HEK293 (cell line): ENCODE measurements around the gene RHBDD1.

ENCODE experiments used
- CTCF ChIA-PET: fragments of 350-600 bp; formaldehyde crosslinking; extraction: SDS; loops from one replicate; lab custom pipeline; 2021; ENCODE audit warnings: antibody characterized with exemption; lab: Yijun Ruan, JAX
- POLR2A ChIA-PET: fragments of 300-600 bp; formaldehyde crosslinking; extraction: SDS; loops from one replicate; lab custom pipeline; 2020; ENCODE audit warnings: antibody characterized with exemption, inconsistent platforms; lab: Yijun Ruan, JAX
- H3K27ac ChIP-seq: fragments of 200-500 bp; sonication (Bioruptor generic); 2 replicates; pipeline ENCODE4 v1.5.1; 2014; ENCODE audit warnings: low read depth, low read length, control low read depth, inconsistent platforms; ENCODE audit errors: extremely low read depth
- H3K36me3 ChIP-seq, 2 experiments: fragments of 200-500 bp in 1 of 2; sonication (Bioruptor generic) in 1 of 2; 1 replicate in 1 of 2; 2 replicates in 1 of 2; pipeline ENCODE4 v1.5.1; 2014 to 2017; ENCODE audit warnings: inconsistent platforms in 2 of 2, low read length in 2 of 2; ENCODE audit not compliant: control insufficient read depth in 2 of 2, insufficient read depth in 1 of 2
- H3K4me1 ChIP-seq: fragments of 200-500 bp; sonication (Bioruptor generic); 2 replicates; pipeline ENCODE4 v1.5.1; 2014; ENCODE audit warnings: mild to moderate bottlenecking, low read length, inconsistent platforms; ENCODE audit not compliant: control insufficient read depth, insufficient read depth
- H3K4me3 ChIP-seq: 2 replicates; pipeline ENCODE4 v1.5.1; 2011; ENCODE audit warnings: low read depth, mild to moderate bottlenecking, control low read depth, low read length, moderate library complexity
- H3K9me3 ChIP-seq: fragments of 200-500 bp; sonication (Bioruptor generic); 2 replicates; pipeline ENCODE4 v1.5.1; 2014; ENCODE audit warnings: low read depth, low read length, inconsistent platforms; ENCODE audit not compliant: control insufficient read depth, insufficient read depth
- GLIS2 ChIP-seq: fragments of 450-650 bp; formaldehyde crosslinking; IDR thresholded peaks from 2 replicates; pipeline ENCODE4 v1.5.1; 2016; ENCODE audit warnings: missing biosample characterization, missing genetic modification characterization
- HIC1 ChIP-seq: fragments of 450-650 bp; formaldehyde crosslinking; IDR thresholded peaks from 2 replicates; pipeline ENCODE4 v1.5.1; 2016; ENCODE audit warnings: missing biosample characterization, missing genetic modification characterization
- IKZF3 ChIP-seq: fragments of 450-650 bp; IDR thresholded peaks from 2 replicates; pipeline ENCODE4 v1.5.0; 2018; ENCODE audit warnings: missing biosample characterization, mild to moderate bottlenecking, missing genetic modification characterization, moderate library complexity
- KLF7 ChIP-seq: fragments of 450-650 bp; formaldehyde crosslinking; IDR thresholded peaks from 2 replicates; pipeline ENCODE4 v1.5.1; 2016; ENCODE audit warnings: missing biosample characterization, missing genetic modification characterization, borderline replicate concordance
- OSR2 ChIP-seq: fragments of 450-650 bp; formaldehyde crosslinking; IDR thresholded peaks from 2 replicates; pipeline ENCODE4 v1.5.1; 2016; ENCODE audit warnings: missing biosample characterization, missing genetic modification characterization
- OVOL3 ChIP-seq: fragments of 450-650 bp; formaldehyde crosslinking; IDR thresholded peaks from 2 replicates; pipeline ENCODE4 v1.5.1; 2016; ENCODE audit warnings: missing biosample characterization, missing genetic modification characterization
- PATZ1 ChIP-seq: fragments of 450-650 bp; formaldehyde crosslinking; IDR thresholded peaks from 2 replicates; pipeline ENCODE4 v1.5.1; 2016; ENCODE audit warnings: missing biosample characterization, missing genetic modification characterization
- ZBTB26 ChIP-seq: fragments of 450-650 bp; formaldehyde crosslinking; optimal IDR thresholded peaks from 2 replicates; pipeline ENCODE3; 2016; ENCODE audit warnings: missing biosample characterization, mild to moderate bottlenecking, missing genetic modification characterization
- ZBTB44 ChIP-seq: fragments of 450-650 bp; IDR thresholded peaks from 2 replicates; pipeline ENCODE4 v1.5.1; 2018; ENCODE audit warnings: missing biosample characterization, mild to moderate bottlenecking, missing genetic modification characterization
- ZBTB48 ChIP-seq: fragments of 450-650 bp; formaldehyde crosslinking; IDR thresholded peaks from 2 replicates; pipeline ENCODE4 v1.5.1; 2016; ENCODE audit warnings: missing biosample characterization, missing genetic modification characterization
- ZFP37 ChIP-seq: fragments of 450-650 bp; formaldehyde crosslinking; IDR thresholded peaks from 2 replicates; pipeline ENCODE4 v1.5.1; 2016; ENCODE audit warnings: missing biosample characterization, missing genetic modification characterization
- ZIC2 ChIP-seq: fragments of 450-650 bp; formaldehyde crosslinking; IDR thresholded peaks from 2 replicates; pipeline ENCODE4 v1.5.1; 2016; ENCODE audit warnings: missing biosample characterization, missing genetic modification characterization
- ZNF223 ChIP-seq: fragments of 450-650 bp; formaldehyde crosslinking; IDR thresholded peaks from 2 replicates; pipeline ENCODE4 v1.5.1; 2016; ENCODE audit warnings: missing biosample characterization, missing genetic modification characterization
- ZNF341 ChIP-seq: fragments of 450-650 bp; formaldehyde crosslinking; IDR thresholded peaks from 2 replicates; pipeline ENCODE4; 2016; ENCODE audit warnings: low read depth, missing biosample characterization, missing genetic modification characterization
- ZNF518A ChIP-seq: fragments of 450-650 bp; formaldehyde crosslinking; conservative IDR thresholded peaks from 2 replicates; pipeline ENCODE4 v1.5.1; 2016; ENCODE audit warnings: low read depth, missing biosample characterization, missing genetic modification characterization
- ZNF558 ChIP-seq: fragments of 450-650 bp; formaldehyde crosslinking; IDR thresholded peaks from 2 replicates; pipeline ENCODE4 v1.5.1; 2016; ENCODE audit warnings: missing biosample characterization, missing genetic modification characterization
- ZNF580 ChIP-seq: fragments of 450-650 bp; formaldehyde crosslinking; IDR thresholded peaks from 2 replicates; pipeline ENCODE4 v1.5.1; 2016; ENCODE audit warnings: missing biosample characterization, missing genetic modification characterization
- ZNF692 ChIP-seq: fragments of 450-650 bp; formaldehyde crosslinking; IDR thresholded peaks from 2 replicates; pipeline ENCODE4 v1.5.1; 2016; ENCODE audit warnings: missing biosample characterization, missing genetic modification characterization
- ZNF704 ChIP-seq: fragments of 450-650 bp; formaldehyde crosslinking; IDR thresholded peaks from 2 replicates; pipeline ENCODE4 v1.5.1; 2016; ENCODE audit warnings: missing biosample characterization, missing genetic modification characterization
- ZNF791 ChIP-seq: fragments of 450-650 bp; formaldehyde crosslinking; IDR thresholded peaks from 2 replicates; pipeline ENCODE4 v1.5.1; 2016; ENCODE audit warnings: missing biosample characterization, missing genetic modification characterization

Gene RHBDD1

GRCh38 chr2:226835796-226836547, at the start of gene RHBDD1:
TSS of gene RHBDD1 (plus strand) at chr2:226836054. CDS start at chr2:226864694, 28,640 bp downstream.
- 0 out of 2 replicates have a peak, but pooled peaks cover 4% of the 10 kb centered on the region for H3K4me1 ChIP-seq
- POLR2A ChIA-PET: interaction anchor here (1.0 kb wide), 1 partner anchor 26 kb away, joined by 3 read pairs; no protein-coding TSS in a partner anchor
- peak; percentile 76; the same call in 1 of the 2 replicates for TF ChIP-seq ZFP37 (tag by site-specific recombination)
- peak; percentile 79 for TF ChIP-seq PATZ1 (tag by site-specific recombination)
- TF ChIP-seq ZNF558 (tag by site-specific recombination): no peak
- no peak for TF ChIP-seq OSR2 (tag by site-specific recombination)
- TF ChIP-seq ZBTB44 (tag by site-specific recombination): no peak
- TF ChIP-seq ZNF341 (tag by site-specific recombination): peak; percentile 89
- TF ChIP-seq ZNF791 (tag by site-specific recombination): no peak
- TF ChIP-seq KLF7: 0 out of 2 replicates have a peak, but pooled peaks have one; percentile 11
- TF ChIP-seq ZBTB26 (tag by site-specific recombination): peak; percentile 95
- peak; percentile 83; the same call in 1 of the 2 replicates for TF ChIP-seq ZBTB48
- peak; percentile 69 for TF ChIP-seq GLIS2 (tag by site-specific recombination)
- no peak for TF ChIP-seq ZNF704
- TF ChIP-seq HIC1 (tag by site-specific recombination): no peak
- TF ChIP-seq IKZF3 (tag by site-specific recombination): no peak
- TF ChIP-seq OVOL3 (tag by site-specific recombination): no peak
- TF ChIP-seq ZNF580 (tag by site-specific recombination): no peak
- TF ChIP-seq ZIC2 (tag by site-specific recombination): peak; percentile 27; the same call in 1 of the 2 replicates
- peak; percentile 99 for TF ChIP-seq ZNF692
- TF ChIP-seq ZNF518A (tag by site-specific recombination): peak; percentile 42
- TF ChIP-seq ZNF223: no peak

More at GRCh38 chr2:226835796-226836547, at the start of gene RHBDD1:
- H3K36me3 ChIP-seq: peaks cover 0 to 10% of the 10 kb centered on the region in 2 experiments; a peak in 1 of 3 replicates
- H3K9me3 ChIP-seq: no peaks in the 10 kb centered on the region
- peak within 1 kb of the TSS; percentile 69 for H3K4me3 ChIP-seq
- H3K27ac ChIP-seq: peak within 1 kb of the TSS; percentile 73
- CTCF ChIA-PET: interaction anchor here (0.6 kb wide), 1 partner anchor 492 kb away, joined by 4 read pairs; no protein-coding TSS in a partner anchor
